H1 (cell line): Measurements from ENCODE around the gene DUSP3. TPM values are rescaled to one million over a fixed set of nuclear protein-coding genes. Genes with fewer than 3 reads are reported as not detected.
"Not testable (repeated sequence)": the region's sequence is repeated elsewhere in the genome, so short reads cannot be mapped to it uniquely, and the experiment has no call there.

ENCODE experiments used
- CTCF ChIA-PET: fragments of 300-600 bp; sonication (Branson Sonifier 250); formaldehyde crosslinking; loops from one replicate; lab custom pipeline; 2021; ENCODE audit not compliant: partially characterized antibody; lab: Charles Lee
- POLR2A ChIA-PET: fragments of 300-600 bp; sonication (Branson Sonifier 250); formaldehyde crosslinking; loops from one replicate; lab custom pipeline; 2021; ENCODE audit warnings: inconsistent platforms; ENCODE audit not compliant: partially characterized antibody; lab: Charles Lee
- DNase-seq, 2 experiments: peaks; one replicate each; pipeline versions ENCODE4 v3.0.0 to v3.0.0-alpha.2; 2010 to 2022; ENCODE audit warnings: low spot score in 2 of 2, low read depth in 1 of 2, mixed read lengths in 1 of 2
- FAIRE-seq: peaks from 2 replicates; lab custom pipeline; 2011; peaks lifted over from hg19 to GRCh38; lab: Jason Lieb, UNC
- H2AFZ ChIP-seq: 2 replicates; pipeline ENCODE4 v1.8.1; 2012; ENCODE audit warnings: low read length, inconsistent platforms
- H2AK5ac ChIP-seq: 2 replicates; pipeline ENCODE4 v1.6.1; 2013; ENCODE audit warnings: low read depth, low read length
- H2BK120ac ChIP-seq: replicated peaks from 2 replicates; pipeline ENCODE3; 2013; ENCODE audit warnings: low read depth, low read length, inconsistent platforms
- H2BK12ac ChIP-seq: 2 replicates; pipeline ENCODE4 v1.6.1; 2013; ENCODE audit warnings: low read depth, low read length
- H2BK15ac ChIP-seq: 2 replicates; pipeline ENCODE4 v1.6.1; 2013; ENCODE audit warnings: low read length
- H2BK20ac ChIP-seq: 2 replicates; pipeline ENCODE4 v1.6.1; 2013; ENCODE audit warnings: low read length
- H2BK5ac ChIP-seq: 2 replicates; pipeline ENCODE4 v1.6.1; 2013; ENCODE audit warnings: low read depth, low read length
- H3K14ac ChIP-seq: 2 replicates; pipeline ENCODE4 v1.6.1; 2013; ENCODE audit warnings: inconsistent platforms; ENCODE audit not compliant: insufficient read length
- H3K18ac ChIP-seq: 2 replicates; pipeline ENCODE4 v1.6.1; 2013; ENCODE audit warnings: low read length; ENCODE audit errors: extremely low read depth
- H3K23ac ChIP-seq: 2 replicates; pipeline ENCODE4 v1.6.1; 2013; ENCODE audit warnings: inconsistent platforms; ENCODE audit not compliant: insufficient read length
- H3K23me2 ChIP-seq: 2 replicates; pipeline ENCODE4 v1.6.1; 2013; ENCODE audit warnings: low read depth, low read length
- H3K27ac ChIP-seq: 2 replicates; pipeline ENCODE4 v1.6.1; 2011; ENCODE audit warnings: low read depth, low read length, inconsistent platforms
- H3K27me3 ChIP-seq, 4 experiments: replicated peaks in 1 of 4; 1 replicate in 1 of 4; 2 replicates in 3 of 4; pipeline versions ENCODE4 v1.6.1 to v1.8.1; 2011 to 2013; ENCODE audit warnings: low read length in 3 of 4, mild to moderate bottlenecking in 3 of 4, inconsistent platforms in 2 of 4, mixed read lengths in 2 of 4, moderate library complexity in 1 of 4; ENCODE audit not compliant: control insufficient read depth in 3 of 4, insufficient read depth in 3 of 4; ENCODE audit errors: extremely low read depth in 1 of 4
- H3K36me3 ChIP-seq, 4 experiments: 2 replicates each; pipeline versions ENCODE4 v1.6.1 to v1.8.1; 2011 to 2013; ENCODE audit warnings: mild to moderate bottlenecking in 4 of 4, low read length in 3 of 4, moderate library complexity in 2 of 4, control low read depth in 1 of 4, inconsistent platforms in 1 of 4; ENCODE audit not compliant: insufficient read depth in 4 of 4, control insufficient read depth in 2 of 4
- H3K4ac ChIP-seq: replicated peaks from 2 replicates; pipeline ENCODE3; 2013; ENCODE audit warnings: low read length, low read depth, mixed read lengths, inconsistent platforms; ENCODE audit not compliant: insufficient read length
- H3K4me1 ChIP-seq, 4 experiments: replicated peaks in 1 of 4; 1 replicate in 1 of 4; 2 replicates in 3 of 4; pipeline versions ENCODE4 v1.6.1 to v1.8.1; 2011 to 2013; ENCODE audit warnings: low read length in 3 of 4, inconsistent platforms in 2 of 4, mixed read lengths in 1 of 4; ENCODE audit not compliant: insufficient read depth in 4 of 4, control insufficient read depth in 3 of 4
- H3K4me2 ChIP-seq, 2 experiments: 2 replicates each; pipeline versions ENCODE4 v1.6.1 to v1.8.1; 2011 to 2013; ENCODE audit warnings: low read depth in 2 of 2, low read length in 2 of 2, control low read depth in 1 of 2, inconsistent platforms in 1 of 2, mild to moderate bottlenecking in 1 of 2; ENCODE audit not compliant: insufficient read depth in 1 of 2
- H3K4me3 ChIP-seq, 4 experiments: fragments of 200-600, 300-600 bp in 1 of 4; sonication (generic), shearing (Covaris generic), sonication (Bioruptor Twin) in 1 of 4; 2 replicates each; pipeline versions ENCODE4 v1.5.1 to v1.8.1; 2011 to 2016; ENCODE audit warnings: low read length in 4 of 4, low read depth in 3 of 4, control low read depth in 2 of 4, inconsistent platforms in 2 of 4, mild to moderate bottlenecking in 2 of 4, mixed read lengths in 1 of 4, moderate library complexity in 1 of 4; ENCODE audit not compliant: insufficient read depth in 2 of 4; ENCODE audit errors: extremely low read depth in 1 of 4
- H3K56ac ChIP-seq: replicated peaks from 2 replicates; pipeline ENCODE3; 2013; ENCODE audit warnings: low read depth, mild to moderate bottlenecking, mixed read lengths, low read length, inconsistent platforms; ENCODE audit not compliant: insufficient read length
- H3K79me1 ChIP-seq: 2 replicates; pipeline ENCODE4 v1.6.1; 2013; ENCODE audit warnings: low read depth, low read length, control low read depth
- H3K79me2 ChIP-seq, 2 experiments: 2 replicates each; pipeline versions ENCODE4 v1.6.1 to v1.8.1; 2012 to 2013; ENCODE audit warnings: low read length in 2 of 2, mild to moderate bottlenecking in 2 of 2, inconsistent platforms in 1 of 2; ENCODE audit not compliant: insufficient read depth in 2 of 2, control insufficient read depth in 1 of 2
- H3K9ac ChIP-seq, 4 experiments: replicated peaks in 1 of 4; 1 replicate in 1 of 4; 2 replicates in 3 of 4; pipeline versions ENCODE4 v1.6.1 to v1.8.1; 2011 to 2013; ENCODE audit warnings: low read depth in 3 of 4, low read length in 3 of 4, control low read depth in 2 of 4, mild to moderate bottlenecking in 2 of 4, moderate library complexity in 2 of 4, inconsistent platforms in 1 of 4; ENCODE audit errors: extremely low read depth in 1 of 4
- H3K9me3 ChIP-seq, 2 experiments: 2 replicates each; pipeline versions ENCODE4 v1.6.1 to v1.8.1; 2012 to 2013; ENCODE audit warnings: mild to moderate bottlenecking in 2 of 2, moderate library complexity in 2 of 2, control low read depth in 1 of 2, inconsistent platforms in 1 of 2, low read depth in 1 of 2, low read length in 1 of 2, mixed read lengths in 1 of 2; ENCODE audit not compliant: insufficient read depth in 2 of 2
- H4K20me1 ChIP-seq, 2 experiments: replicated peaks in 1 of 2; 2 replicates each; pipeline versions ENCODE3 to v1.8.1; 2011 to 2013; ENCODE audit warnings: inconsistent platforms in 2 of 2, low read length in 2 of 2, mild to moderate bottlenecking in 1 of 2; ENCODE audit not compliant: insufficient read depth in 2 of 2, control insufficient read depth in 1 of 2
- H4K5ac ChIP-seq: 2 replicates; pipeline ENCODE4 v1.6.1; 2013; ENCODE audit warnings: low read length, low read depth, mixed read lengths, inconsistent platforms; ENCODE audit not compliant: insufficient read length
- H4K8ac ChIP-seq: 2 replicates; pipeline ENCODE4 v1.8.0; 2013; ENCODE audit warnings: mild to moderate bottlenecking, moderate library complexity, low read length, inconsistent platforms; ENCODE audit not compliant: insufficient read depth; ENCODE audit errors: extremely low read depth
- H4K91ac ChIP-seq: replicated peaks from 2 replicates; pipeline ENCODE3; 2013; ENCODE audit warnings: low read length, mixed read lengths, inconsistent platforms; ENCODE audit not compliant: insufficient read length
- CREB1 ChIP-seq: IDR thresholded peaks from 2 replicates; pipeline ENCODE4 v1.6.1; 2012; ENCODE audit warnings: inconsistent platforms
- PHF8 ChIP-seq: fragments of 200-600 bp; sonication (generic); conservative IDR thresholded peaks from 2 replicates; pipeline ENCODE4 v1.7.1; 2012; ENCODE audit warnings: low read depth, mild to moderate bottlenecking, inconsistent platforms, low read length, moderate library complexity
- SP1 ChIP-seq: IDR thresholded peaks from 2 replicates; pipeline ENCODE4 v1.6.1; 2011; ENCODE audit warnings: low read depth, low read length
- WGBS, 2 experiments: shearing (Covaris generic) in 1 of 2; methylation state at CpG; one replicate each; pipeline versions ENCODE4 v1.1.6 to v1.1.7; 2013 to 2015; ENCODE audit warnings: low lambda C conversion rate in 2 of 2, mixed read lengths in 2 of 2, inconsistent platforms in 1 of 2, low coverage in 1 of 2, missing lambda C conversion rate in 1 of 2; ENCODE audit not compliant: insufficient replicate concordance in 2 of 2, insufficient coverage in 1 of 2, insufficient read length in 1 of 2; ENCODE audit errors: extremely low coverage in 1 of 2, missing lambda C conversion rate in 1 of 2; 5-methylcytosine and 5-hydroxymethylcytosine counted together
- polyA plus RNA-seq, 7 experiments: library from polyadenylated mRNA; depleted of rRNA in 3 of 7; stranded (reverse) in 5 of 7; unstranded in 2 of 7; fragments of >200 nt in 5 of 7; fragments of 200-250 nt in 2 of 7; gene quantifications; 1 replicate in 5 of 7; 2 replicates in 1 of 7; 4 replicates in 1 of 7; pipeline versions ENCODE4 v1.2.1 to v1.2.3, GENCODE V29; 2011 to 2013; ENCODE audit warnings: missing spikeins in 2 of 7, mixed read lengths in 2 of 7
- total RNA-seq: library from RNA; stranded (reverse); fragmentation: NEBNext Ultra II Directional; extraction: Animal tissue kit (Norgen Biotek cat#: 25700); gene quantifications from 2 replicates; pipeline ENCODE4 v1.2.1, GENCODE V29; 2021

The DUSP3 gene
- total and polyA plus RNA-seq, 2 of the 8 experiments (the other 6 are each of a cell fraction or from before 2014, with no cell fraction given) = 15.1 to 21.2 TPM

GRCh38 chr17:43799047-43799446, 20.3 kb upstream of the DUSP3 start (continued):
- TF ChIP-seq SP1 (no peak), CREB1 (no peak), PHF8 (no peak)
- TF ChIP-seq, all 59 proteins: peak for 0

- H3K4ac ChIP-seq, H4K8ac ChIP-seq, H2AK5ac ChIP-seq, H3K14ac ChIP-seq, DNase-seq, H3K79me1 ChIP-seq, H4K5ac ChIP-seq, H2BK12ac ChIP-seq, H3K23ac ChIP-seq, H2AFZ ChIP-seq, H3K23me2 ChIP-seq, H3K27ac ChIP-seq, H2BK15ac ChIP-seq, H4K20me1 ChIP-seq, H3K4me2 ChIP-seq, H2BK20ac ChIP-seq, H3K56ac ChIP-seq, H3K79me2 ChIP-seq, H3K27me3 ChIP-seq, H3K4me1 ChIP-seq, FAIRE-seq, H4K91ac ChIP-seq, H2BK120ac ChIP-seq, H3K36me3 ChIP-seq, H3K4me3 ChIP-seq, H3K9ac ChIP-seq, H2BK5ac ChIP-seq, H3K18ac ChIP-seq: not testable (repeated sequence)
- ChIA-PET CTCF (interaction anchor here (0.7 kb wide), 1 partner anchor 8 kb away, joined by 4 read pairs; no protein-coding TSS in a partner anchor), POLR2A (interaction anchor here (0.6 kb wide), 1 partner anchor 134 kb away, joined by 3 read pairs; no protein-coding TSS in a partner anchor)
- peaks cover 5 to 11% of the 10 kb centered on the region in 2 experiments; a peak in 3 of 4 replicates for H3K9me3 ChIP-seq
- WGBS, 2 experiments = 87% methylated on average over 9 of the region's 9 CpGs; no CpG with 5 or more reads in 1 of the 2 experiments
These were observed 19.2 kb upstream of the DUSP3 start for GRCh38 chr17:43798024-43798423.
